ENCODE measurements around the gene SCML2.
"Not testable (repeated sequence)": the region's sequence is repeated elsewhere in the genome, so short reads cannot be mapped to it uniquely, and the experiment has no call there.

Gene SCML2

GRCh38 chrX:18354369-18355223 is at the start of gene SCML2:
Gene SCML2 (minus strand): TSS chrX:18354688. CDS start chrX:18334071, 20,617 bp downstream.
- DNase-seq = peak; percentile 53

- DNase-seq = no peak
Observed at GRCh38 chrX:18401848-18402213, 47.3 kb upstream of the SCML2 start.

GRCh38 chrX:18394477-18394876 is 40.0 kb upstream of the SCML2 start:
- DNase-seq = no peak

GRCh38 chrX:18390941-18391538 is 36.6 kb upstream of the SCML2 start:
- peak; percentile 74 for DNase-seq

- no peak for DNase-seq
Observed at GRCh38 chrX:18389966-18390365, 35.5 kb upstream of the SCML2 start.

GRCh38 chrX:18377796-18378195 is 23.3 kb upstream of the SCML2 start:
- peak; percentile 30 for DNase-seq

GRCh38 chrX:18375131-18375805 is 20.8 kb upstream of the SCML2 start:
- DNase-seq = not testable (repeated sequence)

- not testable (repeated sequence) for DNase-seq
Observed at GRCh38 chrX:18369096-18369495, 14.6 kb upstream of the SCML2 start.

- no peak for DNase-seq
Observed at GRCh38 chrX:18368402-18368801, 13.9 kb upstream of the SCML2 start.

- DNase-seq = no peak
Observed at GRCh38 chrX:18360867-18361266, 6.4 kb upstream of the SCML2 start.

- DNase-seq = peak; percentile 25
Observed at GRCh38 chrX:18353931-18354368, 538 bp downstream of the SCML2 start.

GRCh38 chrX:18351784-18352183 is 2.7 kb downstream of the SCML2 start:
- DNase-seq = no peak

GRCh38 chrX:18348047-18348446 is 6.4 kb downstream of the SCML2 start:
- no peak for DNase-seq

- DNase-seq = no peak
Observed at GRCh38 chrX:18309401-18309800, 45.1 kb downstream of the SCML2 start.

- no peak for DNase-seq
Observed at GRCh38 chrX:18297251-18297650, 57.2 kb downstream of the SCML2 start.

- no peak for DNase-seq
Observed at GRCh38 chrX:18294893-18295292, 59.6 kb downstream of the SCML2 start.

GRCh38 chrX:18291006-18291545 is 63.4 kb downstream of the SCML2 start:
- DNase-seq = no peak

GRCh38 chrX:18290200-18290599 is 64.3 kb downstream of the SCML2 start:
- DNase-seq = no peak

GRCh38 chrX:18288716-18289115 is 65.8 kb downstream of the SCML2 start:
- no peak for DNase-seq

GRCh38 chrX:18286322-18286831 is 68.1 kb downstream of the SCML2 start:
- no peak for DNase-seq

- DNase-seq = no peak
Observed at GRCh38 chrX:18278449-18278848, 76.0 kb downstream of the SCML2 start.

GRCh38 chrX:18272222-18272621 is 82.3 kb downstream of the SCML2 start:
- DNase-seq = no peak

GRCh38 chrX:18271725-18272124 is 82.8 kb downstream of the SCML2 start:
- DNase-seq = no peak
